Activated CD4-positive, alpha-beta T cell treated with anti-CD3 and anti-CD28 coated beads, Interleukin-2, amount 50 U/mL, for 16 hours (primary cell): ENCODE results near the gene PTPRK.
A peak's percentile ranks its signal among the peaks of the same experiment; 100 is the strongest.

ENCODE experiments used
- DNase-seq: peaks from one replicate; pipeline ENCODE4 v3.0.0-alpha.2; 2020

PTPRK gene

DNA sequence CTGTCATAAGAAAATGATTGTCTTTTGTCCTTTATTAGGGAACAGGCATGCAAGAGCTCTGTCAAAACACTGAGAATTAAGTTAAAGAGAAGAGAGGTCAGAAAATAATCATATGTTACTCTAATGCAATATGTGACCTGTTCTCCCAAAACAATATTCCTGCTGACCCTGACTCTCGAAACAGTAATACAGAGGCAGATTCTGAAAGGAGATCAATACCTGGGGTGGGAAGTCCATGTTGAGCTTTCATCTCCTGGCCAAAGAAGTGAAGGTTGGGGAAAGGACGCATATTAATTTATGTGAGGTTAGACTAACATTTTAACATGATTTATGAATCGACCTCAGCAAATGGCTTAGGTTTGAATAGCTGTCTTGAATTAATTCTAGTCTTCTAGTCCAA is 243.0 kb downstream of the PTPRK start:
- DNase-seq = no peak

DNA sequence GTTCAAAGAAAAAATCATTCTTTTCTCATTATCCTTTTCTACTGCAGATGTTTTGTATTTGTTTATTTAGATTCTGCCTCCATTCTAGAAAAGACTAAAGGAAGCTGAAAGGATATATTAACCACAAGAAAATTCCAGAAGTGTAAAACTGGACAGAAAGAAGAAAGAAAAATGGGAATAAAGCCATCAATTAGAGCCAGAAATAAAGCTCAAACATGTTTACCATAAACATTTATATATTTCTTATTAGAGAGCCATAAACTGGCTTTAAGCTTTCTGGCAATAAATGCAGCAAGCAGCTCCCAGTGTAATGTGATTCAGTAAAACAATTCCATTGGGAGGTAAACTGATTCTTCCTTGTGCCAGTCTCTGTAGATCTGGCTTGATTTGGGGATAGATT is 244.1 kb downstream of the PTPRK start:
- no peak for DNase-seq

DNA sequence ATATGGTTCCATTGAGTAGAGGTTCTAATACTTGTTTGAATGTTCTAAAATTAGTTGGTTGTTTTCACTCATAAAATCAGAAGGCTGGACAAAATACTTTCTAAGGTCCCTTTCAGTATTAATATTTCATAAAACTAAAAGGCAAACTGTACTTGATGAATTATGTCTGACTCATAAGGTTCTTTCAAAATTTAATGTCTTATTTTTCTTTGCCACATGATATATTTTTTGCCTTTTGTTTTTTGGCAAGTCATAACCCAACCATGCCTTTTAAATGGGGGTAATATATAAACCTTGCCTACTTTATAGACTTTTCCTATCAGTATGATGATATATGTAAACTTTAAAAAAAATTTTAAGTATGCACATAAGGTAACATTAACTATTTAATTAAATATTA is 244.7 kb downstream of the PTPRK start:
- peak; percentile 15 for DNase-seq

DNA sequence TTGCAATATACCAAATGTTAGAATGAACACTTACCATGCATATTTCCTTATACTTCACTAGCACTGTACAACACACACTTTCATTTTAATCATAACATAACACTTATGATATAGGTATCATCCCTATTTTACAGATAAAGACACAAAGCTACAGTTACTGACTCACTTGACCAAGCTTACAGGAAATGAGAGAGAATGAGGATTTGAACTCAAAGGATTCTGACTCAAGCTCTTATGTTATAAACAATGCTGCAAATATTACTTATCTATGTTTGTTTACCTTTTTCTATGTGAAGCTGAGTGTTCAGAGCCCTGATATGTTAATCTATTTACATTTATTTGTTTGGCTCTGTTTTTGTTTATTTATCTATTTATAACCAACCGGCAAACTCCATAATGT is 245.4 kb downstream of the PTPRK start:
- DNase-seq = peak; percentile 63

DNA sequence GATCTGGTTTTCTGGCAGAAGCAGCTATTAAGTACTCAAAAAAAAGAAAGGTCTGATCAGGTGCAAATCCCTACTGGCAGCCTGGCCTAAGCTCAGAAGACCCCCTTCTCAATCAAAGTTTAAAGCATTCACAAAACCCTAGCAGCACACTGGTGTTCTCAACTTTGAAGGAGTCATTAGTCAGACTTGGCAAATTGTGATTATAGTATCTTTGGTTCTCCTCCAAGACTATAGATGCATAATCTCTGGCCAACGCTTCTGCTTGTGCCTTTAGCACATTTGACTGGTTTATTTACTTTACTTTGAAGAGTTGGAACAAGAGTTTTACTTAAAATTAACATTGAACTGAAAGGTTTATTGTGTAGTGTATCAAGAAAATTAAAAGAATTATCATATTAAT is 248.9 kb downstream of the PTPRK start:
- DNase-seq = no peak

DNA sequence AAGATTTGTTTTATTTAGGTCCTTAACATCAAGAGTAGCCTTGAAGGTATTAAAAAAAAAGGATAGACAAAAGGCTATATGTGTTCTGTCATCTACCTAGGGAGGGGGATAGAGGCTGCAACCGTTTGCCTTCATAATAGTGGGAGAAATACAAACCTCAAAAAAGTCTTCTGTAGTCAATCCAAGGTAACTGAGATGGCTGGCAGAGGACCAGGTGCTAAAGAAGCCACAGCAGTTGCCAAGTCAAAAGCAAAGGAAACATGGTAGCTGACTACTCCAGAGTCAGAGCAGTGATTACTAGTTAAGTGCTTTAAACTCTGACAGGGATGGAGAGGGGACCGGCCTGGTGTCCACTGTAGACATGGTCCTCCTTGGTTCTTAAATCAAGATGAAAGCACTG is 249.4 kb downstream of the PTPRK start:
- no peak for DNase-seq

DNA sequence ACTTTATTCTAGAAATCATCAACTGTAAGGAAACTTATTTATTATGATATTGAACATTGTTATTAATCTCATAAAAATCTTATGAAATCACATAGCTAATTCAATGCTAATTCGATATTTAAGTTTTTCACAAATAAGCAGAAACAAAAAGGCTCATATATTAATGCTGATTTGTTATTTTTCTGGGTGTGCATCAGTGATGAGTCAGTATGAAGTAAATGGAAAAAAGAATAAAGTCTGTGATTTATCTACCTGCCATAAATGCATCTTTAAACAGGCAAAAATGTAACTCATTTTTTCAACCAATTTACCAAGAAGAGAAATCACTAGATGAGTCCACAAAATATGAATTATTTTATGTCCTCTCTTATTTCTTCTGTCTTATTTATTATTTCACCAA is 253.5 kb downstream of the PTPRK start:
- DNase-seq = no peak

DNA sequence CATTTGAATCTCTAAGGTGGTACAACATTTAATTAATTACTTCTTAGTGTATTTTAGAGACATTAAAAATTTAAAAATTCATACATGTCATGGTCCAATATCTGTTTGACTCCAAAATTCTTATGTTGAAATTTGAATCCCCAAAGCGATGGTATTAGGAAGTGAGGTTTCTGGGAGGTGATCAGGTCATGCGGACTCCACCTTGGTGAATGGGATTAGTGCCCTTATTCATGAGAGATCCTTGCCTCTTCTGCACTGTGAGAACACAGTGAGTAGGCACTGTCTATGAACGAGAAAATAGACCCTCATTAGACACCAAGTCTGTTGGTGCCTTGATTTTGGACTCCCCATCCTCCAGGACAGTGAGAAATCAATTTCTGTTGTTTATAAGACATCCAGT is 254.7 kb downstream of the PTPRK start:
- DNase-seq = no peak

DNA sequence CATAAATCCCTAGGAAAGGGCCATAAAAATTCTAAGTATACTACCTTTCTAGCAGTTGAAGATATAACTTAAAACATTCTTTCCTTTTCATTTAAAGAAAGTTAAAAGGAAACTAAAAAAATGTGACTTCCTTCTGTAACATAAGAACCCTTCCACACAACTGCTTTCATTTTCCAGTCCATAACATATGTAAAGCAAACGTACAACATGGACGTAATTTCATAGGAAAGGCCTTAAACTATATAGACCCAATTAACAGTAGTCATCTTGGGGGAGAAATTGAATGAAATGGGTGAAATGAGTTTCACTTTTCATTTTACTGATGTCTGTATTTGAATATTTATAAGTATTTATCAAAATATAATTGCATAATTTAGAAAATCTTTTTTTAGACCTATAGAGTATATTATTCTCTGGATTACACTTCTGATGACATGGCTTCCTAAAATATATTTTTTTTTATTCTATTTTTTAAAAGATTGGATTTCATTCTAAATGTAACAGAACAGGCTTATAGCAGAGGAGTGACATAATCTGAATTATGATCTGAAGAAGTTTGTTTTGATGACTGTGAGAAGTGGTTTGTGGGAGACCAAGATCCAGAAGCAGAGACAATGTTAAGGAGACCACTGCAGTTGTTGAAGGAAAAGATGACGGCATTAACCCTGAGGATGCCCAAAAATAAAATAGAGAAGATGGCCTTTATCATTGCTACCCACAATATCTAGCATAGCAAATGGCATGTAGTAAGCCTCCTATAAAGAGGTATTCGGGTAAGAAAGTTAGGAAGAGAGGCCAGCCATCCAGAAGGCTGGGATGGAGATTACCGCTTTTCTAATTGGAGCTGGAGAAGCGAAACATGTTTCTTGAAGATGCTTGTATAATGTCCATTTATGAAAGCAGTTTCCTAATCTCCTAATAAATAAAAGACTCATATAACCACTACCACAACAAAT is 260.4 kb downstream of the PTPRK start:
- peak; percentile 21 for DNase-seq

DNA sequence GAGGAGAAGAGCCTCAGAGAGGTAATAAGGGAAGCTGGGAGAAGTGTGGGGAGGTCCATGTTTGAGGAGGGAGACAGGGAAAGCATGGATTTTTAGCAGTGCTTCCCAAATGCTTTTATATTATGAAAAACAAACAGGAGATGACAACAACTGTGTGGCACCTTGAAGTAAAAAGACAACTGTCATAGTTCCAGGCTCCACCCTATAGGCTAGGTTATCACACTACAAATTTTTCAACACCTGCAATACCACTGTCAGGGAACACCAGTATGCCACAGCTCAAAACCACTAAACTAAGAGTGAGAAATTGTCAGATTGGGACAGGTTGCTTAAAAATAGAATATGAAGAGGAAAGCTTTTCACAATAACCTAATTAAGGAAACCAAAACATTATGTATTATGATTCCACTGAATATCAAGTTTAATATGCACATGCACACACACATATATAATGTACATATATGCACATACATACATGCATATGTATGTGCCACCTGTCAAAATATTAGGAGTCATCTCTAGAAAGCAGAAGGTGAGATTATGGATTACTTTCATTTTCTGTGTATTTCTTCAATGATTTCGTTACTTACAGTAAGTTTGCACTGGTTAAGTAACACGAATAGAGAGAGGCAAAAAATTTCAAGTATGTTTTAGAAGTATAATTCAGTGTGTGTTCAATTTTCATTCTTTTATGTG is 261.2 kb downstream of the PTPRK start:
- DNase-seq = peak; percentile 46

DNA sequence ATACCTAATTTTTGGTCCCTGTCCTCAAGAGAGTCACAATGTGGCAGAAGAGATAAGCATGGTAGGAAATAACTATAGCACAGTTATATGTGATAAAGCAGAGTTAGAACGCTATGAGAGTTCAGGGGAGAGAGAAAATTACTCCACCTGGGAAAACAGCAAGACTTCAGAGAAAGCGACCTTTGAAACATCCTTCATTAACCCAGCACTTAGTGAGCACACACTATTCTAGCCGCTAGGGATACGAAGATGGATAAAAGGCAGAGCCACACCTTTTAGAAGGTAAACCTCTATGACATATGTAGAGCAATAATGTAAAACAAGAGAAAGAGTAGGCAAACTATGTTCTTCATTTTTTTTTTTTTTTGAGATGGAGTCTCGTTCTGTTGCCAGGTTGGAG is 264.3 kb downstream of the PTPRK start:
- no peak for DNase-seq

DNA sequence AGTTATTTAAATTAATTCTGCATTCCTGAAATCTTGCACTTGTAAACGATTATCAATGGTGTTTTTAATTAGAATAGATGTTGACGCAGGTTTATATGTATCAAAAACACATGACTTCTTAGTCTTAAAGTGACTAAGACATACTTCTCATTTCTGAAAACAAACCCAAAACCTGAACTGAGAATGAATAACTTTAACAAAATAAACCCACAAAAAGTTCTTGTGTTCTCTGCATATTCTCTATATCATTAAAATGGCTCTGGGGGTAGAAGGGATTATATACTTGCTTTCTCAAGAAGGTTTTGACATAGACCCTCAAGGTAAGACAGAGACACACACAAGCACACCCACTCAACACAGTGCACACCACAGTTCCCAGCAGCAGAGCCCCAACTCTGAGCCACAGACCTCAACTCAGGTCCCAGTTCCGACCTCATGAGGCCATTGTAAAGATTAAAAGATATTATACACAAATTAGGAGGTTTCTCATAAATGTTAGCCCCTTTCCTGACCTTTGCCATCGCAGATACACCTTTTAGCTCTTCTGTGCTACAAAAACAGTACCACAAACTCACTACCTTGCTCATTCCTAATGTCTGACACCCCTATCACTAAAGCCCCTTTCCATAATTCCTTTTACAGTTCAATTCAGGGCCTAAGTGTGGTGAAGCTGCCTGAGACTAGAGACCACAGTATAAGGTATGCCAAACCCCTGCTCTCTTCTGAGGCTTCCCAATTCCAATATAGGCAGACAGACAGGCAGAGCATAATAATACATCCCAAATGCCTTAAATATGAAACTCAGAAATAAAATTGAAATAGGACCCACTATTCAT is 267.8 kb downstream of the PTPRK start:
- DNase-seq = no peak

DNA sequence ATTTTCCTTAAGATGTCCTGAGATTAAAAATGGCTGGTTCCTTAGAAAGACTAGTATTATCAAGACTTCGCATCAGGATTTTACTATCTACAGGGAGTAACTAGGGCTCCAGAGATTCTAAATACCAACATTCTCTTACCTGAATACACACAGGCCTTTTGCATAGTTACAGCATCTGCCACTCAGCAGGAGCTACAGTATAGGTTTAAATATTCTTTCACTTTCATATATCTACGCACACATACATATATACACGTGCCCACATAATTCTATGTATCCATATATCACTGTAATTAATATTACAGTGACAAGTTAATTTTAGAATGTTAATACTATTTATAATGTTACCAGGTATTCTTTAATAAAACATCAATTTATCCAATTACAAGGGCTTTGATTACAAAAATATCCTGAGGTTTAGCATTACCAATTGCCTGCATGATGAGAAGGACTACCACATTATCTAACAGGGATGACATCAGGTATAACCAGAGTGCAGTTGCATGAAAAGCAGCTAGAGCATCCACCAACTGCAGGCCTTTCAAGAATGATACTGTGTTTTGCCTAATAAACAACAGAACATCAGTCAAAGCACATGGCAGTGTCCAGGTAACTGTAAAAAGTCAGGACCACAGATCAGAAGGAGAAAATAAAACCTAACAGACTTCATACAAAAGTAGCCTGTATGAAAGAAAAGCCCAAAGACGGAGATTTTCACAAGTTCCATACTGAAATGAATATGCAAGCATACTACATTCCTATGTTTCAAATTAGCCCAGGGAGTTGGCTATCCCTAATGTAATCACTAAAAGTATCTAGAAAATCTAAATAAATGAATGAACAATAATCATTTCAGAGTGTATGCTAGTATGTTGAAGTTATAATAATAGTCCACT is 268.7 kb downstream of the PTPRK start:
- DNase-seq = no peak

DNA sequence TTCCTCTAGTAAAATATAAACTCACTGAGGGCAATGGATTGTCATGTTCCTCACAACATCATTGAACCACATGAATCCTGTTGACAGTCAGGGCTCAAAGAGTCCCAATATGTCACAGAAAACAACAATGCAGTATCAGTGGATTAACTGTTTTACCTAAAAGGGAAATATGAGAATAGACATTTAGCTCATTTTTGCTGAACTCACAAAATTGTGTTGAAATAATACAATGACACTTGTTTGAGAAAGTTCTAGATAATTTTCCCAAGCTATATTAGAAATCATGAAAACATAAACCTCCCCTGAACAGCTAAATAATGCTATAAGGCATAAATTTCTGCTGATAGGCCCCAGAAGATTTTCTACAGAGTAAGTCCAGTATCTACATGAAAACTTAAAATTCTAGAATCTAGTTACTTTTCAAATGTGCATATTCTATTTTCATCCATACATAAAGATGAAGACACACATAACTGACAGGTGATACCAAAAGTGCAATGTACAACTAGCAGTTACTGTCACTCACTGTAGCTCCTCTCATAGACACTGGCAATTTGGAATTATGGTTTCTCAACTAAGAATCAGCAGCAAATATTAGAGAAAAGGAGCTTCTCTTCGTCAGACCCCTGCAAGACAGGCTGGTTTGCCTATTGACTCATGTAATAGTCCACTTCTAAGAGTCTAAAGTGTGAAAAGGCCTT is 269.9 kb downstream of the PTPRK start:
- no peak for DNase-seq

DNA sequence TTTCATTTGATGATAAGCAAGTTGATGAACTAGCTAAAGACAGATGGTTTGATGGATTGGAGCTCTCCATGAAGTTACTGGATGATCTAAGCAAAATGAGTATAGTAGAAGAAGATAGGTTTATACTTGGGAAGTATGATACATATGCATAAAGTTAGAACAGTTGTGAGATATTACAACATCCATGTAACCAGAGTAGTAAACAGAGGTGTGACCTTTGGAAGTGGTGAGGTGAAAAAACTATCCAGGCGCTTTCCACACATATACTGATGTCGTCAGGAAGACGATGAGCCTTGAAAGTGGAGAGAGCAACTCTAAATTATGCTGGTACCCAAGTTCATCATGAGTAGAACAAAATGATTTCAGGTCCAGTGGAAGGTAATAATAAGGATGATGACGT is 271.0 kb downstream of the PTPRK start:
- no peak for DNase-seq

DNA sequence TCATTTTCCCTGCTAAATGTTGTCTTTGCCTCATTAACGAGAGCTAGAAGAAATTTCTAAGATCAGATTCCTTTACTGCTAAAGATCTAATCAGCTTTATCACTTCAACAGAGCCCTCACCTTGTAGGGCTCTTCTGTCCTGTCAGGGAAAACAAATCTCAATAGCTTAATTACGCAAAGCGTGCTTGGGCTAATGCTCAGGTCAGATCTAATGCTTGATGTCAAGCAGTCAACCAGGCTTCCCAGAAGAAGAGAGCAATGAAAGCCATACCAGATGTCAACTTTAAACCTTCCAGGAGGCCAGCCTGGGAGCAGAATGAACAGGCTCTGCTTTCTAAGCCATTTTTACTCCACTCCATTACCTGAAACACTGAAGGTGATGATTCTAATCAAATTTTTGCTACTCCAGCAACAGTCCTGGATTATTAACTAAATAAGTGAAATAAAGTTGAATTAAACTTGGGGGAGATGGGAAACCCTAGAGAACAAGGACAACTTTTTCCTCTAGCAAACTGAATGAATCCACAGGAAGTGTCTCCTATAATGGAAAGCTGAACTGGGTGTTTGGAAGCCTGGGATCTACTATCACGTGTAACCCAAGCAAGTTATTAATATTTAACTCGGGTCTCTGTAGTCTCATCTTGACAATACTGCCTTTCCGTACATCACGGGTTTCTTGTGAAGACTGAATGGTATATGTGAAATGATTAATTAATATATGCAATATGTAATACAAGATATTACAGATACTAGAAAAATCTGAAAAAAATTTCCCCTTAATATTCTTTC is 273.7 kb downstream of the PTPRK start:
- no peak for DNase-seq

DNA sequence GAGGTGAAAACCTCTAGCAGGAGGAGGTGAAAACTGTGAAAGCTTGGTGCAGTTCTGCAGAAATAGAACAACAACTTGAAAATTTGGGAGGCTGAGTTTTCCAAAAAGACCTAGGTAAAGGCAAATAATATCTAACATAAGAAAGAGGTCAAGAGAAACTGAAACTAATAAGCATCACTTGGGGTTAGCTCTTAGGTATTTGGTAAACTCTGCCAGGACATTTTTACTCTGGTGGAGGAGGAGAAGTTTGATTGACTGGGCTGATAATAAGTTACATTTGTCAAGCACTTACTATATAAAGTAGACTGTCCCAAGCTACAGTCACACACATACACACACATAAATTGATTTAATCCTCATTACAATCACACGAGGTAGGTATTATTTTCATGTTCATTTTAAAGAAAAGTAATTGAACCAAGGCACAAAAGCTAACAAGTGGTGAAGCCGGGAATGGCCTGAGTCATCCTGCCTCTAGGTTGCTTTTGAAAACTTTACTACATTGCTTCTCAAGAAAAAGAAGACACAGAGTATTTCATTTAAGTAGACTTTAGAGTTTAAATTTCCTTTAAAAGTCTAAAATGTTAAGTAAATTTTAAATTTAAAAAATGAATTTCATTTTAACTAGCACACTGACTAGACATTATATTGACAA is 275.5 kb downstream of the PTPRK start:
- no peak for DNase-seq

DNA sequence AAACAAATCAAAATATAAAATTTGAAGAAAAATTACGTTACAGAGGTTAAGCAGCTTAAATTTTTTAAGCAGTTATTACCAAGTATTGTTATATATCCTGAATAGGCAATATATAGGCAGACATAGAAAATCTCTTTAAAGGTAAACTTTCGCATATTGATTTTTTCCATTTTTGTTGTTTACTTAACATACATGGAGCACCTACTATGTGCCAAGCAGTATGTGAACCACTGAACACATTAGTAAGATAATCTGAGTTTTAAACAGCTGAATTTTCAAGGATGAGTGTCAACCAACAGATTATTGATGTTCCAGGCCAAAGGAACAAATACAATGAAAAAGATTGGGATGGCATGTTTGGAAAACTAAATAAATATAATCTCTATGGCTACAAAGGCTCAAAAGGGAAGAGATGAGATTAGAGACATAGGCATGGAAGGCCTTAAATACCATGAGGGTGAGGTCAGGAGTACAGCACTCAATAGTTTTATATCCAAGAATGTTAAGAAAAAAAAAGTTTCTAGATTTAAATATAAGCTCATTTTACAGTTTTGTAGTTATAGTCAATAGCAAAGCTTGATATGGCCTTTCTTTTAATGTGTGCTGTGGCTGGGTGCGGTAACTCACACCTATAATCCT is 277.5 kb downstream of the PTPRK start:
- DNase-seq = no peak

DNA sequence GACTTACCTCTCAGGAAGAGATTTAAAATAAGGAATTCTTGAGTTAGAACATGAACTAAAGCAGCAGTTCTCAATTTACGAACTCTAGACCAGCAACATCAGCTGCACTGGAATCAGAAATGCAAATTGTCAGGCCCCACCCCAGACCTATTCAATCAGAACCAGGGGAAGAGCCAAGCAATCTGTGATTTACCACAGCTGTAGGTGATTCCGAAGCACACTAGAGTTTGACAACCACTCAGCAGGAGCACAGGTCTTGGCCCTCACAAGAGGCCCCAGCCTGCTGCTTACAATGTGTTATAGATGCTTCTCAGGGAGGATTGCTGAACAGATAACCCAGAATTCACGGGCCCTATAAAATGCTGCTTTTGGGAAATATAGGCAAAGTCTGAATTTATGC is 279.2 kb downstream of the PTPRK start:
- DNase-seq = no peak

DNA sequence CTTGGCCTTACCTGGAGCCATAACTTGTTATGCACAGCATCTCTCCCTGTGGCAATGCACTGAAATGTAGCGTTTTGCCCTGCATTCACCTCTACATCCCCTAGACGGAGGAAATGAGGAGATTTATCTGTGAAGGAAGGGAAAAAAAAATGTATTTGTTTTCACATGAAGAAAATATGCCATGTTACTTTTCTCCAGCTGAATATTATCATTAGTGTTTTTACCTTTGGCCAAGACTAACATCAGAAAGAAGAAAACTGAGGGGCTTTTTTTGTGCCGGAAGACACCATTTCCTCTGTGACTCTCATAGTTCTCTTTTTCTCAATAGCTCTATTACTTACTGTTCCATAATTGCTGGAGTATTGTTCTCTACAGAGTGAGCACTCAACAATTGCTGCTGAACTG is 280.4 kb downstream of the PTPRK start:
- DNase-seq = no peak
